Occipital lobe (tissue), 2 donors: ENCODE results near the gene CLIC6. TPM values are rescaled to one million over a fixed set of nuclear protein-coding genes. Genes with fewer than 3 reads are reported as not detected.

Source experiments
- DNase-seq: peaks from one replicate; lab custom pipeline; 2025; lab: John Stamatoyannopoulos, UW
- total RNA-seq: library from RNA; depleted of rRNA; stranded (reverse); fragments of >200 nt; gene quantifications from one replicate; pipeline ENCODE4 v1.2.3, GENCODE V29; 2014

CLIC6 gene
- total RNA-seq, 1 donor from 2014 or later = 0.31 TPM

GRCh38 chr21:34765619-34766018 is 96.8 kb downstream of the CLIC6 start:
- no peak for DNase-seq

- DNase-seq = no peak
Measured at GRCh38 chr21:34766862-34767261, 98.1 kb downstream of the CLIC6 start.

Other genes with a start within 250 kb of the CLIC6 start
- gene SMIM34, start 245.0 kb upstream of the CLIC6 start, total RNA-seq = not detected
- gene KCNE1, start 156.8 kb upstream of the CLIC6 start, total RNA-seq = 0.16 TPM
- 56.8 TPM for gene RCAN1, start 53.9 kb upstream of the CLIC6 start, total RNA-seq